ENCODE data around the gene BCL11A. TPM values are rescaled to one million over a fixed set of nuclear protein-coding genes. Genes with fewer than 3 reads are reported as not detected.

The BCL11A gene
- total and polyA plus RNA-seq, 2 of the 13 experiments (the other 11 are each of a cell fraction or from before 2014, with no cell fraction given), result not detected

DNA sequence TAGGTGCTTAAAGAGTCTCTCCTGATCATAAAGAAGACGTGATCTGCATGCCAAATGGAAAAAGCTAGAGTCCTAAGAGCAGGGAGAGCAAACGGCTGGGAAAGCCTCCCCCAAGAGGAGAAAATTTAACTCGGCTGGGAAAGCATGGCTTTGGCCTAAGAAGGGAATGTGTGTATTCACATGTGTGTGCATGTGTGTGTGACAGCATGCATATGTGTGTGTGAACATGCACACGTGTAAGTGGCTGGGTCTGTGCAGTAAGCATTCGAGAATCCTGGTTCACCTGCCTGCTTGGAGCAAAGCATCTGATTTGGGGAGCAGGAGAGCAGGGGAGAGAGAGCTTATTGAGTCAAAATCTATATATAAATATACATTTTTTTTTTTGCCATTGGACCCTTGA, 30.1 kb upstream of the BCL11A start:
- 0 out of 2 replicates have a peak, but pooled peaks cover 9% of the 10 kb centered on the region for H3K4me1 ChIP-seq (ENCODE audit: insufficient read depth, low read length)
- BruUV-seq (replicated peaks), result no TSS peak
- H3K4me2 ChIP-seq (ENCODE audit: low read depth, low read length), result no peak overlapping the region
- H2AFZ ChIP-seq (ENCODE audit: low read length), result no peak overlapping the region
- H4K20me1 ChIP-seq (ENCODE audit: insufficient read depth, low read length), result no peaks in the 10 kb centered on the region
- intact Hi-C loops (cut with micrococcal nuclease; ENCODE audit: unreplicated experiment), result loop anchor here (2.0 to 5.0 kb wide), 2 partner anchors 1559 to 1821 kb away; no protein-coding TSS in a partner anchor
- in situ Hi-C loops (cut with HindIII; ENCODE audit: extremely low pct_ligation_motif_present, low pct_unique_long_range_greater_than_20kb), result loop anchor here (10.0 to 25.0 kb wide), 3 partner anchors 1289 to 1821 kb away; no protein-coding TSS in a partner anchor
- H3K27ac ChIP-seq (ENCODE audit: extremely low read length, insufficient read depth, low read length), result no peak overlapping the region
- FAIRE-seq (no peak), DNase-seq (ENCODE audit: low spot score) (no peak), ATAC-seq (no peak)
- POLR2A ChIA-PET, result no interaction called here
- no peaks in the 10 kb centered on the region for H3K9me3 ChIP-seq (ENCODE audit: low read length)
- H3K4me3 ChIP-seq (replicated peaks in 1 of 3; ENCODE audit: insufficient read depth in 1 of 3, low read depth in 2 of 3, low read length in 3 of 3), result no peak overlapping the region
- peaks cover 6 to 63% of the 10 kb centered on the region in 2 experiments; a peak in 4 of 5 replicates for H3K27me3 ChIP-seq (ENCODE audit: control insufficient read depth in 1 of 2, insufficient read depth in 2 of 2, low read length in 2 of 2)
- H3K79me2 ChIP-seq (ENCODE audit: insufficient read depth, low read length), result no peaks in the 10 kb centered on the region
- TF ChIP-seq NFYC (CRISPR knock-in tag; IDR thresholded peaks at IDR 0.05) (no peak), ZNF281 (CRISPR knock-in tag; IDR thresholded peaks at IDR 0.05; ENCODE audit: borderline replicate concordance) (no peak), SMAD9 (CRISPR knock-in tag; IDR thresholded peaks at IDR 0.05) (no peak), KLF9 (CRISPR knock-in tag; IDR thresholded peaks at IDR 0.05; ENCODE audit: low read depth) (no peak)
- TF ChIP-seq, protein P1, sequence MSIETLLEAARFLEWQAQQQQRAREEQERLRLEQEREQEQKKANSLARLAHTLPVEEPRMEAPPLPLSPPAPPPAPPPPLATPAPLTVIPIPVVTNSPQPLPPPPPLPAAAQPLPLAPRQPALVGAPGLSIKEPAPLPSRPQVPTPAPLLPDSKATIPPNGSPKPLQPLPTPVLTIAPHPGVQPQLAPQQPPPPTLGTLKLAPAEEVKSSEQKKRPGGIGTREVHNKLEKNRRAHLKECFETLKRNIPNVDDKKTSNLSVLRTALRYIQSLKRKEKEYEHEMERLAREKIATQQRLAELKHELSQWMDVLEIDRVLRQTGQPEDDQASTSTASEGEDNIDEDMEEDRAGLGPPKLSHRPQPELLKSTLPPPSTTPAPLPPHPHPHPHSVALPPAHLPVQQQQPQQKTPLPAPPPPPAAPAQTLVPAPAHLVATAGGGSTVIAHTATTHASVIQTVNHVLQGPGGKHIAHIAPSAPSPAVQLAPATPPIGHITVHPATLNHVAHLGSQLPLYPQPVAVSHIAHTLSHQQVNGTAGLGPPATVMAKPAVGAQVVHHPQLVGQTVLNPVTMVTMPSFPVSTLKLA (IDR thresholded peaks at IDR 0.05), result peak; percentile 90
- CTCF ChIA-PET (ENCODE audit: low intra/inter-chr PET ratio, low total read pairs), result no interaction called here
- WGBS (ENCODE audit: low lambda C conversion rate), result 0% methylated on average over 5 of the region's 5 CpGs
- H3K36me3 ChIP-seq (replicated peaks in 1 of 2; ENCODE audit: control insufficient read depth in 1 of 2, insufficient read depth in 2 of 2, low read length in 2 of 2), result no peaks in the 10 kb centered on the region
- no peak overlapping the region for H3K9ac ChIP-seq (ENCODE audit: insufficient read depth, low read depth, low read length)

Measured in HepG2 (cell line).